ENCODE data around the gene GYPA.
"Not testable (repeated sequence)": the region's sequence is repeated elsewhere in the genome, so short reads cannot be mapped to it uniquely, and the experiment has no call there.

GRCh38 chr4:144140594-144141295 is at the start of gene GYPA:
- not testable (repeated sequence) for TF ChIP-seq CTCF, POLR2AphosphoS5 (IDR thresholded peaks at IDR 0.05)

Data from esophagus muscularis mucosa (tissue), 3 donors.